Activated CD4-positive, alpha-beta T cell treated with anti-CD3 and anti-CD28 coated beads for 4 hours (primary cell): ENCODE measurements around the gene HOXA1.

ENCODE experiments used
- DNase-seq, 2 donors: peaks; one replicate each; pipeline ENCODE4 v3.0.0-alpha.2; 2020

The HOXA1 gene

GRCh38 chr7:27095897-27096767 is at the start of gene HOXA1:
HOXA1 (minus strand) TSS chr7:27096000; CDS start chr7:27095912, 88 bp downstream.
- peak; percentile 63 to 72 for DNase-seq

- DNase-seq = no peak
Observed at GRCh38 chr7:27145165-27145913, 49.5 kb upstream of the HOXA1 start.

GRCh38 chr7:27144781-27145164 is 49.0 kb upstream of the HOXA1 start:
- no peak for DNase-seq

GRCh38 chr7:27143950-27144780 is 48.4 kb upstream of the HOXA1 start:
- no peak for DNase-seq

GRCh38 chr7:27143023-27143949 is 47.5 kb upstream of the HOXA1 start, which contains the start of gene HOXA5:
HOXA5 (minus strand) TSS chr7:27143681; CDS start chr7:27143607, 74 bp downstream.
- DNase-seq = no peak

GRCh38 chr7:27142580-27143022 is 46.8 kb upstream of the HOXA1 start:
- no peak for DNase-seq

GRCh38 chr7:27141923-27142579 is 46.3 kb upstream of the HOXA1 start:
- DNase-seq = no peak

GRCh38 chr7:27141137-27141922 is 45.5 kb upstream of the HOXA1 start:
- no peak for DNase-seq

- DNase-seq = no peak
Observed at GRCh38 chr7:27140126-27140857, 44.5 kb upstream of the HOXA1 start.

GRCh38 chr7:27139334-27140125 is 43.7 kb upstream of the HOXA1 start:
- no peak for DNase-seq

GRCh38 chr7:27138985-27139333 is 43.2 kb upstream of the HOXA1 start:
- DNase-seq = no peak

GRCh38 chr7:27138472-27138871 is 42.7 kb upstream of the HOXA1 start:
- no peak for DNase-seq

- no peak for DNase-seq
Observed at GRCh38 chr7:27137640-27138315, 42.0 kb upstream of the HOXA1 start.

- DNase-seq = no peak
Observed at GRCh38 chr7:27134392-27134791, 38.6 kb upstream of the HOXA1 start.

GRCh38 chr7:27133409-27134231 is 37.8 kb upstream of the HOXA1 start:
- DNase-seq = no peak

GRCh38 chr7:27132978-27133377 is 37.2 kb upstream of the HOXA1 start:
- DNase-seq = no peak

GRCh38 chr7:27132214-27132613 is 36.4 kb upstream of the HOXA1 start:
- DNase-seq = no peak
